Loucy (cell line): ENCODE results near the gene HSPA9.
A peak's percentile ranks its signal among the peaks of the same experiment; 100 is the strongest.

Source experiments
- H2AFZ ChIP-seq: fragments of 200-600 bp; sonication (generic); 2 replicates; pipeline ENCODE4 v1.6.0; 2016; ENCODE audit warnings: antibody characterized with exemption, mild to moderate bottlenecking, low read length, moderate library complexity
- H3F3A ChIP-seq: fragments of 200-600 bp; 2 replicates; pipeline ENCODE4 v1.6.0; 2016; ENCODE audit warnings: antibody characterized with exemption, low read depth, mild to moderate bottlenecking
- H3K27me3 ChIP-seq: fragments of 200-600 bp; sonication (generic); 2 replicates; pipeline ENCODE4 v1.6.1; 2014; ENCODE audit warnings: low read length, mild to moderate bottlenecking; ENCODE audit not compliant: insufficient read depth, poor library complexity, severe bottlenecking
- H3K36me3 ChIP-seq: fragments of 200-600 bp; sonication (generic); 2 replicates; pipeline ENCODE4 v1.6.1; 2016; ENCODE audit warnings: low read length; ENCODE audit not compliant: insufficient read depth
- H3K4me1 ChIP-seq: fragments of 200-600 bp; sonication (generic); 2 replicates; pipeline ENCODE4 v1.5.1; 2014; ENCODE audit warnings: low read length, mild to moderate bottlenecking; ENCODE audit not compliant: insufficient read depth, poor library complexity, severe bottlenecking
- H3K4me2 ChIP-seq: fragments of 200-600 bp; sonication (generic); 2 replicates; pipeline ENCODE4 v1.6.0; 2014; ENCODE audit warnings: antibody characterized with exemption, low read length, low read depth, mild to moderate bottlenecking; ENCODE audit not compliant: poor library complexity, severe bottlenecking
- H3K4me3 ChIP-seq: fragments of 200-600 bp; sonication (generic); 2 replicates; pipeline ENCODE4 v1.5.1; 2014; ENCODE audit warnings: low read length, mild to moderate bottlenecking, mixed read lengths; ENCODE audit not compliant: poor library complexity, severe bottlenecking
- H3K79me2 ChIP-seq: fragments of 200-600 bp; sonication (generic); 2 replicates; pipeline ENCODE4 v1.6.1; 2014; ENCODE audit warnings: low read length; ENCODE audit not compliant: insufficient read depth
- H3K9ac ChIP-seq: fragments of 200-600 bp; sonication (generic); 2 replicates; pipeline ENCODE4 v1.6.0; 2014; ENCODE audit warnings: mild to moderate bottlenecking, low read depth, low read length, moderate library complexity; ENCODE audit not compliant: poor library complexity, severe bottlenecking
- H3K9me2 ChIP-seq: fragments of 200-600 bp; sonication (generic); replicated peaks from 2 replicates; pipeline ENCODE4 v1.6.1; 2016; ENCODE audit warnings: low read depth, low read length, mixed read lengths
- H3K9me3 ChIP-seq: fragments of 200-600 bp; sonication (generic); 2 replicates; pipeline ENCODE4 v1.6.1; 2014; ENCODE audit warnings: mild to moderate bottlenecking, antibody characterized with exemption, low read length, low read depth; ENCODE audit not compliant: insufficient read depth
- H4K20me1 ChIP-seq: fragments of 200-600 bp; sonication (generic); 2 replicates; pipeline ENCODE4 v1.6.0; 2014; ENCODE audit warnings: antibody characterized with exemption, low read length, mild to moderate bottlenecking; ENCODE audit not compliant: insufficient read depth, poor library complexity, severe bottlenecking
- EZH2phosphoT487 ChIP-seq: fragments of 200-600 bp; IDR thresholded peaks from 2 replicates; pipeline ENCODE4 v1.6.1; 2018; ENCODE audit warnings: antibody characterized with exemption, mild to moderate bottlenecking, moderate library complexity, borderline replicate concordance
- TF ChIP-seq, protein P1 (sequence below): fragments of 200-600 bp; sonication (generic); conservative IDR thresholded peaks from 2 replicates; pipeline ENCODE4 v1.5.1; 2014; ENCODE audit warnings: mild to moderate bottlenecking, antibody characterized with exemption, low read length

The HSPA9 gene

DNA sequence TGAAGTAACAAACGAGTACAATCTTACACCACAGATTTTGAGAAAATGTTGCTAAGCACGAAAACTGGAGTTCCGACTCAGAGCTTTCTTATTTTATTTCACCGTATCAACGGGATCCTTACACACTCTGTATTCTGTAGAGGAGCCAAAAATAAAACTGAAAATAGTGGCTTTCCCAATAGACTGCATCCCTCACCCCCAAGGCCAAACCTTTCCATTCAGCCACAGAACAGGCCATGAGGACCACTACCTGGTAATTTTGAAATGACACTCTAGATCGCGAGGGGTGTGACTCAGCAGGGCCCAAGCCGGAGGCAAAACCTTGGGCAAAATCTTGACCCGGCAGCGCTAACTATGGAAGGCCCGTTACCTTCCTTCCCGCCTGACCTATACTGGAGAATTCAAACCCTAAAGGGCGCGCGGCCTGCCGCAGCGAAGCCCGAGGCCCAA is 432 bp downstream of the HSPA9 start:
- Histone ChIP-seq H3K4me1 (peaks cover 31% of the 10 kb centered on the region), H4K20me1 (peaks cover 40% of the 10 kb centered on the region), H3K9ac (peak overlapping the region; percentile 96), H3K9me3 (no peaks in the 10 kb centered on the region), H3K36me3 (peaks cover 30% of the 10 kb centered on the region), H3K4me3 (peak overlapping the region; percentile 84), H3K27me3 (peaks cover 4% of the 10 kb centered on the region), H3K79me2 (peaks cover 54% of the 10 kb centered on the region), H2AFZ (peak overlapping the region; percentile 82; the same call in 1 of the 2 replicates), H3F3A (no peaks in the 10 kb centered on the region), H3K4me2 (peak overlapping the region; percentile 90), H3K9me2 (no peaks in the 10 kb centered on the region)
- TF ChIP-seq, protein P1, sequence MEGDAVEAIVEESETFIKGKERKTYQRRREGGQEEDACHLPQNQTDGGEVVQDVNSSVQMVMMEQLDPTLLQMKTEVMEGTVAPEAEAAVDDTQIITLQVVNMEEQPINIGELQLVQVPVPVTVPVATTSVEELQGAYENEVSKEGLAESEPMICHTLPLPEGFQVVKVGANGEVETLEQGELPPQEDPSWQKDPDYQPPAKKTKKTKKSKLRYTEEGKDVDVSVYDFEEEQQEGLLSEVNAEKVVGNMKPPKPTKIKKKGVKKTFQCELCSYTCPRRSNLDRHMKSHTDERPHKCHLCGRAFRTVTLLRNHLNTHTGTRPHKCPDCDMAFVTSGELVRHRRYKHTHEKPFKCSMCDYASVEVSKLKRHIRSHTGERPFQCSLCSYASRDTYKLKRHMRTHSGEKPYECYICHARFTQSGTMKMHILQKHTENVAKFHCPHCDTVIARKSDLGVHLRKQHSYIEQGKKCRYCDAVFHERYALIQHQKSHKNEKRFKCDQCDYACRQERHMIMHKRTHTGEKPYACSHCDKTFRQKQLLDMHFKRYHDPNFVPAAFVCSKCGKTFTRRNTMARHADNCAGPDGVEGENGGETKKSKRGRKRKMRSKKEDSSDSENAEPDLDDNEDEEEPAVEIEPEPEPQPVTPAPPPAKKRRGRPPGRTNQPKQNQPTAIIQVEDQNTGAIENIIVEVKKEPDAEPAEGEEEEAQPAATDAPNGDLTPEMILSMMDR: no peak
- TF ChIP-seq EZH2phosphoT487: no peak

DNA sequence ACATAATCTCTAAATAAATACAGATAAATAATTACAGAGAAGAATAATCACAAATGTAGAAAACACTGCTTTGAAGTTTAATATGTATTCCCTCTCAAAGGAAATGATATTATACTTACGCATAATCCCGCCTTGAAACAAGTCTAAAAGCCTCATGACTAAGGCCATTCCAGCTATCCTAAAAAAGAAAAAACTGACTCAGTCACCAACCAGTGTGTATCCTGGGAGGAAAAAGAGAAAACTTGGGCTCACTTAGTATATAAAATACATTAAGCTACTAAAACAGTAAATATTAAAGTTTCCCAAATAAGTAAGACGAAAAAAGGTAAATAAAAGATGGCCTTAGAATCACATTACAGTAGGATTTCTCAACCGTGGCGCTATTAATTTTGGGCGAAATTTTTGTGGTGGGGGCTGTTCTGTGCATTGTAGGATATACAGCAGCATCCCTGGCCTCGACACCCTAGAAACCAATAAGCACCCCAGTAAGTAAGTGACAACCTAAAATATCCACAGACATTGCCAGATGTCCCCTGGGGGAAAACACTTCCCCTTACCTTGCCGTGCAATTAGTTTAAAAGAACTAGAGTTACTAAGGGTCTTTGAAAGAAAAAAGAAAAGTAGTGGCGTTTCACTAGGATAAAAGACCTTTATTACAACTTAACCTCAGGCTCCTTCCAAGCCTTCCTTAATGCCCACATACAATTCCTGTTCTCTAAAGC is 1.1 kb downstream of the HSPA9 start:
- TF ChIP-seq, protein P1: no peak
- no peak for TF ChIP-seq EZH2phosphoT487
- peak overlapping the region; percentile 90 for H3K4me2 ChIP-seq
- H3K9me3 ChIP-seq: no peaks in the 10 kb centered on the region
- H2AFZ ChIP-seq: no peak overlapping the region
- H3K27me3 ChIP-seq: peaks cover 4% of the 10 kb centered on the region
- H3K4me1 ChIP-seq: peaks cover 31% of the 10 kb centered on the region
- H3K36me3 ChIP-seq: peaks cover 37% of the 10 kb centered on the region
- H3F3A ChIP-seq: peaks cover under 1% of the 10 kb centered on the region; the same call in 1 of the 2 replicates
- peak overlapping the region; percentile 96 for H3K9ac ChIP-seq
- H3K79me2 ChIP-seq: peaks cover 59% of the 10 kb centered on the region
- peaks cover 45% of the 10 kb centered on the region for H4K20me1 ChIP-seq
- peak overlapping the region; percentile 84 for H3K4me3 ChIP-seq
- no peaks in the 10 kb centered on the region for H3K9me2 ChIP-seq

DNA sequence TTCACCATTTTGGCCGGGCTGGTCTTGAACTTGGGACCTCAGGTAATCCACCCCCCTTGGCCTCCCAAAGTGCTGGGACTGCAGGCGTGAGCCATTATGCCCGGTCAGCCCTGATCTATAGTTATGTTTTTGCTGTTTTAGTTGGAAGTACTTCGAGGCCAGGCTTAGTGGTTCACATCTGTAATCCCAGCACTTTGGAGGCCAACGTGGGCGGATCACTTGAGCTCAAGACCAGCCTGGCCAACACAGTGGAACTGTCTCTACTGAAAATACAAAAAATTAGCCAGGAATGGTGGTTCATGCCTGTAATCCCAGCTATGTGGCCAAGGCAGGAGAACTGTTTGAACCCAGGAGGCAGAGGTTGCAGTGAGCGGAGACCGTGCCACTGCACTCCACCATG is 2.0 kb downstream of the HSPA9 start:
- Histone ChIP-seq H3K9me2 (no peaks in the 10 kb centered on the region), H3K4me3 (peak overlapping the region; percentile 84), H3K9ac (peak overlapping the region; percentile 96), H4K20me1 (peaks cover 50% of the 10 kb centered on the region), H3K4me2 (peak overlapping the region; percentile 90), H3K27me3 (peaks cover 4% of the 10 kb centered on the region), H3F3A (peaks cover 3% of the 10 kb centered on the region; the same call in 1 of the 2 replicates), H3K9me3 (no peaks in the 10 kb centered on the region), H2AFZ (no peak overlapping the region), H3K36me3 (peaks cover 46% of the 10 kb centered on the region), H3K79me2 (peaks cover 68% of the 10 kb centered on the region), H3K4me1 (peaks cover 31% of the 10 kb centered on the region)
- no peak for TF ChIP-seq EZH2phosphoT487
- TF ChIP-seq, protein P1: no peak
